Pulmonary artery endothelial cell (primary cell): ENCODE measurements around the gene FAM210A. TPM values are rescaled to one million over a fixed set of nuclear protein-coding genes. Genes with fewer than 3 reads are reported as not detected.

Experiments
- DNase-seq: peaks from one replicate; pipeline ENCODE4 v3.0.0-alpha.2; 2011; ENCODE audit warnings: low read depth, low spot score
- total RNA-seq: library from RNA; depleted of rRNA; stranded (reverse); fragments of >200 nt; gene quantifications from 2 replicates; pipeline ENCODE4 v1.2.3, GENCODE V29; 2014

Gene FAM210A
- total RNA-seq, 1 donor from 2014 or later: 27.0 TPM

DNA sequence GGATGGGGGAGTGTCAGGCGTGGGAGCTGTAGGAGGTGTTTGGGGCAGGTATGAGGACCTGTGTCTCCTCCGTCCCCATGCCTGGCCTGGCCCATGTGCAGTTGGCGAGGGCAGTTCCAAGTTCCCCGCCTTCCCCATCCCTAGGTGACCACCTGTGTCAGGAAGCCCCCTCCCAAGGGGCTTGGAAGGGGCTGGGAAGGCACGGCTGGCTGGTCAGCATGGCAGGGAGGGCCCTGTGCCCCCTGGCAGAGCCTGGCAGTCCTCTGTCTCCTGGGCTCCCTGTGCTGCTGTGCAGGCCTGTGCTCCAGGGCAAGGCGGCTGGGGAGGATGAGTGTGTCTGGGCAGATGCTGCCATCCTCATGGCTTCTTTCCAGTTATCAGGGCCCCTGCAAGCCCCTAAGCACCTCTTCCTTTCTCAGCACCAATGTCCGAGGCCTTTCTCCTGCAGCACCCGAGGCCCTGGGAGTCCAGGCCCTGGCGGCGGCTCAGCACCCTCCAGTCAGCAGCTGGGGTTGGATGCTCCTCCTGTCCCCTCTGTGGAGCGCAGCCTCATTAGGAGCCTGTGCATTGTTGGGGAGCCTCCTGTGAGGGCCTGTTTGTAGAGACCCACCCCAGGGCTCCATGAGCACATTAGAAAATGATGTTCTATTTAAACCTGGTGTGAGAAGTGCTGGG, 101.7 kb downstream of the FAM210A start:
- DNase-seq: no peak

DNA sequence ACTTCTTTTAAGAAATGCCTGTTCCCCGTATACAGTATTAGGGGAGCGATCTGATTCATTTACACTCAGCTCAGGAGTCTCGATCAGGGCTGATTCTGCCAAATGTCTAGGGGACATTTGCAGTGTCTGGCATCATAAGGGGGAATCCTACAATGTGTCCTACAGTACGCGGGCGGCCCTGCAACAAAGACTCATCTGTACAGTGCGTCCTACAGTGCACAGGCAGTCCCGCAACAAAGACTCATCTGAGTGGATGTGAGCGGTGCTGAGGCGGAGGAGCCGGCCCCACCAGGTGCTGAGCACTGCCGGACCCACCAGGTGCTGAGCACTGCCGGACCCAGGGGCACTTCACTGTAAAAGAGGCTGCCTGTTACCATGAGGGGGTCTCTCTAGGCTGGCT, 102.5 kb downstream of the FAM210A start:
- DNase-seq: no peak

DNA sequence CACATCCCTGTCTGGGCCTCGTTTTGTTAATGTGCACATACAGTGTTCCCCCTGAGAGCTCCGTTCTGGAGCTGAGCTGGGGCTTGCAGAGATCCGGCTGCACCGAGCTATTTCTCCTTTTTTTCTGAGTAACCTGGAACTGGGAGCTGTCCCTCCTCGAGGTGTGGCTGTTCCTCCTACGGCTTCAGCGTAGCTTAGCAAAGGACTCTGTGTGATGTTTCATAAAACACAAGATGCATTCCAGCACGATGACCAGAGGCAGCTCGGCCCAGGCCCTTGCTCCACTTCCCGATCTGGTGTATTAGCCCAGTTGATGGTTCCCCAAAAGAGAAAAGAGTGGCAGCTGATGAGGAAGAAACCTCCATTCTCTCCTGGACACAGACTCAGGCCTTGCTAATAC, 103.0 kb downstream of the FAM210A start:
- DNase-seq: no peak

DNA sequence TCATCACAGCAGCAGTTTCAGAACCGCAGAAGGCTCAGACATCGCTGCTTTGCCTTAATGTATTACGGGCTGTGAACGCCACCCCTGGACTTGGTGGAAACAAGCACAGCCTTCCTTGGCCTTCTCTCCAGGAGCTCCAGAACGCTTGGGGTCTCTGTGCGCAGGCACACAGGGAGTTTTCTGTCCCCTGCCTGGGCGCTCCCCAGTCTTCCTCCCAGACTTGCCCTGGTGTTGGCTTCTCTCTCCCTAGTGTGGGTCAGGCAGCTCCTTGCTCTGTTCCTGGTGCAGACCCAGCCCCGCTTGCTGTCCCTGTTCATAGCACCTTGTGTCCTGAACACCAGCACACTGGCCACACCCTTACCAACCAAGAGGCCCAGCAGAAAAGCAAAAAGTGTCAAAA, 103.6 kb downstream of the FAM210A start:
- no peak for DNase-seq

DNA sequence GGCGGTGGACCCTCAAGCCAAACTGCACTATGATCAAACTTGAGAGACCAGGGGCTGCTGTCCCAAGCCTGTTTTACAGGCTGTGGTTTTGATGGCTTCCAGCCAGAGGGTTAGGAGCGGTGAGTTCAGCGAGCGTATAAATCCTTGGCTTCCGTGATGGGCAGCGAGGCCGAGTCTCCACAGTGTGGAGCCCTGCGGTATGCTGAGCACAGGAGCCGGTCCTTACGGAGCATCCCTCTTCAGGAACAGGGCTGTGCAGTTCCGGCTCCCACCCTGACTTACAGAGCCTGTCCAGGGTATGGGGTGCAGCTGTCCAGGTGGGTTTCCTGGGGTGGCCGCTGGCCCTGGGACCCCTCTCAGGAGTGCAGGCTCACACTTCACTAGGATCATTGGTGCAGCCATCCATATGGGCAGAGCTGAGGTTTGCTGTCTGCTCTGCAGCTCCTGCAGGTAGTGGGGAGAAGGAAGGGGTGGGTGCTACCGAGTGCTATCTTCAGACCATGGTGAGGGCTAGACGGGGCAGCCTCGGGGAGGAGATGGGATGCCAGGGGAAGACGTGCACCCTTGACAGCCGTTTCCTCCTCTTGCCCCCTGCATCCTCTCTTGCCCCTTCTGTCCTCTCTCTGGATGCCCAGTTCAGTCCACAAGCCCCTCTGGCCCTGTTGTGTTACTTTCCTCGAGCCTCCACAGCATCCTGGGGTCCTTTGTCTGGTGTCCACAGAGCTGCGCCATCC, 104.3 kb downstream of the FAM210A start:
- DNase-seq: no peak

DNA sequence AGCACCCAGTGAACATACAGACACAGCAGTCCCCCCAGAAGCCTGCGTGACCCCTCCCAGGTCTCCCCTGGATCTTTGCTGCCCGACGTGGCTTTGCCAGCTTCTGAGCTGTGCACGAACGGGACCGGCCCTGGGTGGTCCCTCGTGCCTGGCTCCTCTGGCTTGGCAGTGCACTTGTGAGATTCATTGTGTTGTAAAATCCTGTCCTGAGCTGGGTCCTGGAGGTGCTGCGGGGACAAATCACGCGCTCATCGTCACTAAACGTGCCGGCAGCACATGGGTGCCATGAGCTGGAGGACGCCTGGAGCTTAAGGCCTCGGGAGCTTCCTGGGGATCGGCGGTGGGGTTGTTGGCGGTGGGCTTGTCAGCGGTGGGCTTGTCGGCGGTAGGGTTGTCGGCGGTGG, 104.9 kb downstream of the FAM210A start:
- DNase-seq: no peak

DNA sequence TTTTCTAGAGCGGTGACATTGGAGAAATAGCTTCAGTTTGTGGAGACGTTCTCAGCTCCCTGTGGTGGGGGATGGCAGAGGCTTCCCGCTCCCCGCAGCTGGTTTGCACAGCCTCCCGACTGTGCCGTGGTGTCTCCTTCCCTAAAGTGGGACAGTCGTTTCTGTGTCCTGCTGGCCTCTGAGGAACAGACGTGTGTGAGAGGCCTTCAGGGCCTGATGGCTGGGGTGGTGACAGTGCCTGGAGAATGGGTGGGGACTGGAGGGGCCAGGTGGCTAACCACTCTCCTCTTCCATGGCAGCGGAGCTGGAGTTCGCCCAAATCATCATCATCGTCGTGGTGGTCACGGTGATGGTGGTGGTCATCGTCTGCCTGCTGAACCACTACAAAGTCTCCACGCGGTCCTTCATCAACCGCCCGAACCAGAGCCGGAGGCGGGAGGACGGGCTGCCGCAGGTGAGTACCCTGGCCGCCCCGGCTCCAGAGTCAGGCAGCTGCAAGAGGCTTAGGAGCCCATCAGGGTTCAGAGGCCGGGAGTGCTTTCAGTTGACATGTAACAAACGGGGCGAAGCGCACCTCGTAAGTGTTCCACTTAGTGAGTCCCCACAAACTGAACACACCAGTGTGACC, 105.4 kb downstream of the FAM210A start:
- DNase-seq: no peak

DNA sequence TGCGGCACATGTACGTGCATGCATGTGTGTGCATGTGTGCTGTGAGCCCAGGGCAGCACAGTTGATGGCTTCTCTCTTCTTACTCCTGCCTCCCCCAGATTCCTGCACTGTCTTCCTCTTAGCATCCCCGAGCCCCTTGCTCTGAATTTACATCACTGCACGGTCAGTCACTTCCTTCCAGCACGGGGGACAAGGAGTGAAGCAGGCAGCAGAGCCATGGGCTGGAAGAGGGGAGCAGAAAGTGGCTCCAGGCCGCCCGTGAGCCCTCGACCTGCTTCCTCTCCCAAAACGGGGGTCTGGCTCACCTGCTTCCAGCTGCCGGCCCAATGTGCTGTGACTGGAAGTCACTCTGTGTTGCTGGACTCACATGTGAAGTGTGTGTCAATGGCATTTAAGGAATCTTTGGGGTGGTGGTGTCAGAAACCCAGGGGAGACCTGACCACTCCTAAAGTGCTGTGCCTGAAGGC, 106.1 kb downstream of the FAM210A start:
- no peak for DNase-seq

DNA sequence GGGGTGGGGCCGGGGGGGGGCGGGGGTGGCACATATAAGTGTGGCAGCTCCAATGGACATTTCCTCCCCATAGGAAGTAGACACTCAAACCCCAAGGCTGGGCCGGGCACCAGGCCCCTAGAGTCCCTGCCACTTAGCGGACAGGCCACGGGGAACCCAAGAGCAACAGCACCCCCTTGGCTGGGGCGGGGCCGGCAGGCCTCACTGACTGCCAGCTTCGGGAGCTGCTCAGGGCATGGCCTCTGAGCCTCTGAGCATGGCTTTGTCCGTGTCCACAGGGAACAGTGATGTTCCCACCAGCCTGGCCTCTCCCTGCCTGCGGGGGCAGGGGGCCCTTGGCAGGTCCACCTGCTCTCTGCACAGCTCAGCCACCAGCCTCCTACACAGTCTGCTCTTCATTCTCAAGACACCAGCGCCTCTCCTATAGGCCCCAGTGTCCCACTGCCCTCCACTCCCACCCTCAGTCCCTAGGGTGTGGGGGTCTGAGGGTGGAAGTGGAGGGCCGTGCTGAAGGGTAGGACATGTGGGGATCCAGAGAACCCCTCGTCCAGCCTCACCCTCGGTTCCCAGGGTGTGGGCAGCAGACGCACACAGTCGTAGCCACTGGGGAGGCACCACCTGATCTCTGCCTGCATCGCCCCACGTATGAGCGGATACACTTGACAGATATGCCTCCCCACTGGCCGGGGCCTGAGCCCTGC, 106.7 kb downstream of the FAM210A start:
- no peak for DNase-seq

DNA sequence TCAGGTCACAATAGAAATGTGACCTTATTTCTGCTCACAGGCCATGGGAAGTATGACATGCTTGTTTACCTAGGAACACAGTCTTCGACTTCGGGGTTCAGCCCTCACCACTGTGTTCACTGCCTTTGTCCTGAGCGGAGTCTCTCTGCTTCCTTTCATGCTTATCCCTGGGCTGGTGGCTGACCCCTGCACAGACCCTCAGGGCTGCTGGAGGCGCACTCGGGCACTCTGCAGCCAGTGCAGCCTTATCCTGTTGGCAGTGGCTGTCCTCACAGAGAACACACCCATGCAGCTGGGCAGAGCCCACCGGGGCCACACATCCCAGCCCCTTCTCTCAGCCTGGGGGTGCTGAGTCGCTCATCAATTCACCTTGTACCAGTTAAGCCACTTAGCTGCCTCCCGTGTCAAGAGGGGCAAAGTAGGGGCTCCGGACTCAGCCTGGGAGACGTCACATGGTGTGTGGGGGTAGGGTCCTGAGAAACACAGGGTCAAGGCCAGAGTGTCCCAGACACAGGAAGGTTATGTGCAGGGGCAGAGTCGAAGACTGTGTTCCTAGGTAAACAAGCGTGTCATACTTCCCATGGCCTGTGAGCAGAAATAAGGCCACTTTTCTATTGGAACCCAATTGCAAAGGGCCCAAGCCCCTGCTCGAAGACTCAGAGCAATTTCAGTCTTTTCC, 107.5 kb downstream of the FAM210A start:
- no peak for DNase-seq

DNA sequence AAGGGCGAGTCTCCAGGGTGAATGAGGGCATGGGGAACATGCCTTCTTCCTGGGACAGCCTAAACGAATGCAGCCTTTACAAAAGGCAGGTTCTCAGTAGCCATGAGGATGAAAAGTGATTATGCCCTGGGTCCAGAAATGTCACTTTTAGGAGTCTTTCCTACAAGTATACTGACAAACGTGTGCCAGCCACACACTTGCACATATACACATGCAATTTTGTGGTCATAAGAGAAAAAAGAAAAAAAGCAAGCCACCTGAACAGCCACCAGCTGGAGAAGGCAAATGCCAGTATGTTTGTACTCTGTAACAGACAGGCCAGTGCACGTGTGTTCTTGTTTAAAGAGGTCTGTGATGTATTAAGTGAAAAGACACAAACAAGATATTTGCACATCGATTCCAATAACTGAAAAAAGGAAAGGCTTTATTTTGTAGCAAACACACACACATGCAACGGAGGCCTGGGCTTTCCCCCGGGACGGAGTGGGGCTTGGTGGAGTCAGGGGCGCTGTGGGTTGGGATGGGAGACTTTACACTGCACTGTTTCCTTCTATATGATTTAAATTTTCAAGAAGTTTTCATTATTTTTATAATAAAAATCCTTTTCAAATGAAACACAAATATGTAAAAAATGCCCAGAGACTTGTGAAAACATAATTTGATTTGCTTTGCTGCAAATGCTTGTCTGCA, 108.4 kb downstream of the FAM210A start:
- DNase-seq: no peak

DNA sequence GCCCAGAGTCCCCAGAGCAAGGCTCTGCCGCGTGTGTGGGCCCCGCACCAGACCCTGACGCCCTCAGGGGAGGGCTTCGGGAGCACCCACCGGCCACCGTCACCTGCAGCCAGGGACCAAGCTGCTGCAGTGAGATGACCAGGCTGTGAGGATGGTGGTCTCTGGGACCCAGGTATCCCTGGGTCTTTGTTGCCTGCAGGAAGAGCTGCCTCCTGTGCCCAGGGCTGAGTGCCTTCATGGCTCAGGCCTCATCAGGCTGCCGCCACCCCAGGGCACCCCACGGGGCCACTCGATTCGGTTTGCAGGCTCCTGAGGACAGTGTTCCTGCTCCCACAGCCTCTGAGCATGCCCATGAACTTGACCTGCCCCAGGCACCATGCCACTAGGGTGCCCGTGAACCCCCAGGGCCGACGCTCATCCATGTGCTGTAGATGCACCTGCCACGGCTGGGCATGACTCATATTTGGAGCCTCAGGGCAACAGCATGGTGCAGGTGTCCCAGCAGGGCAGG, 109.8 kb downstream of the FAM210A start:
- no peak for DNase-seq

DNA sequence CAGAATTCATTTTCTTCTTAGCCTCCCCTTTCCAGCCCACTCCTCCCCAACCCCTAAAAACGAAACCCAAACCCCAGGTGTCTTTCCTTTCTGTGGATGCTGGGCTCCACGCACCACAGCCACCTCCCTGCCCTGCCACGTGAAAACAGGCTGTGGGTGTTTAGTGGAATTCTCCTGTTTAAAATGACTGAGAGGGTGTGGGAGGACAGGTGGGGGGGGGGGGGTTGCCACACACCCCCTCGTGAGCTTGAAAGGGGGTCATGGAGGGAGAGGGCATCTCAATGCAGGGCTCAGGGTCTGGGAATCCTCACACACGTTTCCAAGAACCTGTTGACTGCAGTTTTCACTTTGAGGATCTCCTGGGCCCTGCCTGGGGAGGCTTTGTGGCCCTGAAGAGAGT, 110.3 kb downstream of the FAM210A start:
- DNase-seq: no peak

DNA sequence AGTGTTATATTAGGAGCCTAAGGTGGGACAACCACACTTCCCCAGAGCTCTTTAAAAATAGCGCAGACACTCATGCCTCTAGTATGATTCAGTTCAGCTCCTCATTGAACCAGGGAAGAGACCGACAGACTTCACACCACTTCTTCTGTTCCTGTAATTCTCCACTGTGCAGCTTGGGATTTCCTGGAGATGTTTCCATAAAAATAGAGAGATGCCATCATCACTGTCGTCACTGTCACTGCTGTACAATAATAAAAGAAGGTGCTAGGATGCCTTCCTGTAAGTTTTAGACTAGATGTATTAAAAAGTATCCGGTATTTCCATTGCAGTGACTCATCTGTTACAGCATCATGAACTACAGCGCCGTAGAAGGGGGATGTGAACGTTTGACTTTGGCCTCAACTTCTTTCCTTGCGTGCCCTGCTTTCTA, 110.9 kb downstream of the FAM210A start:
- no peak for DNase-seq

DNA sequence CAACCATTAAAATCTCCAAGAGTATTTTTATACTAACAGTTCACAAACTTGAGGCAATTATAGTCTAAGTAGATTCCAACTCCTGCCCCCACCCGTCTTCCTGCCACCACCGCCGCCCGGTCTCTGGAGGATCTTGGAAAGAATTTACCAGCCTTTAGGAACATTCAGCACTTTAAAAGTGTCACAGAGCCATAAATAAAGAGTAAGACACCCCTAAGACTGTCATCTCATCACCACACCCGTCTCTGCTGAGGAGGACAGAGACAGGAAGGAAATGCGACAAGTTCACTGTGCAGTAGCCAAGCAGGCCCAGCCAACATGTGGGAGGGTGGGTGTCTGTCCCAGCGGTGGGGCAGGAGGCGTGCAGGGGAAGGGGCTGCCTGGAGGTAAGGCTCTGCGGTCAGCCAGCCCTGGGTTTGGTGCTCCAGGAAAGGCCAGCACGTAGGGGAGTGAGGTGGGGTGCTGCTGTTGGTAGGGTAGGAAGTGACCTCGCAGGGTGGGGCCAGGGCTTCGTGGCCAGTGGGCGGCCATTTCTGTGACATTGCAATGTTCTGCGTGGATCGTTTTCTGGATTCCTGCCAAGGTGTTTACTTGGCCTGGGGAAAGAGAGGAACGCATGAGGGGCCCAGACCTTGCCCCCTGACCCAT, 111.6 kb downstream of the FAM210A start:
- DNase-seq: no peak

DNA sequence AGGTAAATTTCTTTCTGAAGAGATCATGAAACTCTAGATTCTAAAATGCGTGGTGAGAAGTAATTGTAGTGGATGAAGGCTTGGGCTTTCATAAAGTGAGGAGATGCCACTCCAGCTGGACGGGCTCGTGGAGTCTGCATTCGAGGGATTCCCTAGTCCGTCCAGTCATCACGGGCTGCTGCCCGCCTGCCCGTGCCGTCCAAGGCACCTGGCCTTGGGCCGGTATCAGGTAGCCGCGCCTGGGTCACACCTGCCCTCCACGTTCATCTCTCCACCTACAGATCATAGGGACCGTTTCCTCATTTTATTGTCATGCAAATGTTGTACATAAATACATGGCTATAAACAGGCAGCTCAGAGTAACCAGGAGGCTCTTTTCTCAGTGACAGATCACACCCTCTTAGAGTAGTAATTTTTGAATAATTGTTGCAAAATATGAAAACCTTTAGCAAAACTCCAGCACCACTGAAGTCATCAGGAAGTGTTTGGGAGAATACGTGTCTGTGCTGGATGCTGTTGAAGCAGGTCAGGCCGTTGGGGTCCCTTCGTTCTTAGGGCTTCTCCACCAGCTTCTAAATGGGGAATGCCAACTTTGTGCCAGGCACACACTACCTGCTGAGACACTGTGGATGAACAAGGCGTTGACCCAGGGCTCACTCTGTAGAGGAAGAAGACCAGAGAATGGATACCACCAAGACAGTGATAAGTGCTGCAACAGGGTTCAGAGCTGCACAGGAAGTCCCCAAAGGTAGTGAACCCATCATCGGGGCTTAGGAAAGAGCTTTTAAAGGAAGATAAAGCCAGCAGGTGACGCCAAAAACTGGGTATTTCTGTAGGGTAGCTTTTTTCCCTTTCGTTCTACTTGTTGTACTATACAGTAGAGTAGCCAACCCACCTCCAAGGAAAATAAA, 112.5 kb downstream of the FAM210A start:
- no peak for DNase-seq
